DMS53 treated with DMSO at 0.1 percent for 48 hours (cell line): Measurements from ENCODE around the gene CALML3.
"Not testable (repeated sequence)": the region's sequence is repeated elsewhere in the genome, so short reads cannot be mapped to it uniquely, and the experiment has no call there.

Source experiments
- DNase-seq: peaks from one replicate; lab custom pipeline; 2025; ENCODE audit not compliant: unreplicated experiment; lab: John Stamatoyannopoulos, UW

CALML3 gene

DNA sequence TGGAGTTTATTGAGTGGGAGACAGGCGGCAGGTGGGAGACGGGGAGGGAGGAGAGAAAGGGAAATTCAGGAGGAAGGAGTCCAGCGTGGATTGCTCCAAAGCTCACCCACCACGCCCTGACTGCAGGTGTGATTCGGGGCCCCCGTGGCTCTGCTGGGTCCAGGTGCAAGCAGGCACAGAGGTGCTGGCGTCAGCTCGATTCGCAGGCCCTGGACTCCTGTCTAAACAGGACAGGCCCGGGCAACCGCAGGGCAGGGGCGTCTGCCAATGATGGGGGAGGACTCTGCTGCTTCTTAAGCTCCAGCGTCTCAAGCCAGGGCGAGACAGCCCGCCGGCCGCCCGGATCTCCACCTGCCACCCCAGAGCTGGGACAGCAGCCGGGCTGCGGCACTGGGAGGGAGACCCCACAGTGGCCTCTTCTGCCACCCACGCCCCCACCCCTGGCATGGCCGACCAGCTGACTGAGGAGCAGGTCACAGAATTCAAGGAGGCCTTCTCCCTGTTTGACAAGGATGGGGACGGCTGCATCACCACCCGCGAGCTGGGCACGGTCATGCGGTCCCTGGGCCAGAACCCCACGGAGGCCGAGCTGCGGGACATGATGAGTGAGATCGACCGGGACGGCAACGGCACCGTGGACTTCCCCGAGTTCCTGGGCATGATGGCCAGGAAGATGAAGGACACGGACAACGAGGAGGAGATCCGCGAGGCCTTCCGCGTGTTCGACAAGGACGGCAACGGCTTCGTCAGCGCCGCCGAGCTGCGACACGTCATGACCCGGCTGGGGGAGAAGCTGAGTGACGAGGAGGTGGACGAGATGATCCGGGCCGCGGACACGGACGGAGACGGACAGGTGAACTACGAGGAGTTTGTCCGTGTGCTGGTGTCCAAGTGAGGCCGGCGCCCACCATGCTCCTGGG lies at the start of gene CALML3:
CALML3 (plus strand) TSS at position 321 of the 920 bp plus-strand sequence; CDS start at position 446, 125 bp downstream.
- DNase-seq: peak; percentile 73

DNA sequence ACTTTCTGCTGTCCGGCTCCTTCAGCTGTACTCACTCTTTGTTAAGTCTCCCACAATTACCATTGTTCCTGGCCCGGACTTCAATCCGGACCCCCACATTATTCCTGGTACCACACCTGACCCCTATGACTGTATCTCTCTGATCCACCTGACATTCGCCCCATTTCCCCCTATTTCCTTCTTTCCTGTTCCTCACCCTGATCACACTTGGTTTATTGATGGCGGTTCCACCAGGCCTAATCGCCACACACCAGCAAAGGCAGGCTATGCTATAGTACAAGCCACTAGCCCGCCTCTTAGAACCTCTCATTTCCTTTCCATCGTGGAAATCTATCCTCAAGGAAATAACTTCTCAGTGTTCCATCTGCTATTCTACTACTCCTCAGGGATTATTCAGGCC lies 49.7 kb upstream of the CALML3 start:
- DNase-seq: not testable (repeated sequence)

- DNase-seq: not testable (repeated sequence)
Measured at GRCh38 chr10:5475974-5476807, 48.6 kb upstream of the CALML3 start.

DNA sequence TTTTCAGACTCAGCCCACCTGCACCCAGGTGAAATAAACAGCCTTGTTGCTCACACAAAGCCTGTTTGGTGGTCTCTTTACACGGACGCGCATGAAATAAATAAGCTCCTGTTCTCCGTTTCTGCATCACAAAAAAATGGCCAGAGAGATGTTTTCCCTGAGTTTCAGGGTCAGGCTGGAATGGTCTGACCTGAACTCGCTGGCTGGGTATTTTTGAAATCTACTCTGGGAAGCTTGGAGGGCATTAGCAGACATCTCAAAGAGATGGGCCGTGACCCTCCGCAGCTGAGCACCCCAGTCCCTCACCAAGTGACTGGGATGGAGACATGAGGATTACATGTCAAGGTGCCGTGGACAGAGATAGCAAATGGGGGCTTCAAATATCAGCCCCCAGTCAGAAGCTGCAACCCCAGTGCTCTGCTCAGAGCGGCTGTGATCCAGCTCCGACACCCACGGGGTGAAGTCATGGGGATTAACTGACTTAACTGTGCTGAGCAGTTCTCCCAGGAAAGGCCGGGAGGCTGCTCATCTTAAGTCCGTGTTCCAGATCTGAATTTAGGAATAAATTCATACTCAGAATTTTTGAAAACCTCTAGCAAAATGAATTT lies 47.7 kb upstream of the CALML3 start:
- no peak for DNase-seq

DNA sequence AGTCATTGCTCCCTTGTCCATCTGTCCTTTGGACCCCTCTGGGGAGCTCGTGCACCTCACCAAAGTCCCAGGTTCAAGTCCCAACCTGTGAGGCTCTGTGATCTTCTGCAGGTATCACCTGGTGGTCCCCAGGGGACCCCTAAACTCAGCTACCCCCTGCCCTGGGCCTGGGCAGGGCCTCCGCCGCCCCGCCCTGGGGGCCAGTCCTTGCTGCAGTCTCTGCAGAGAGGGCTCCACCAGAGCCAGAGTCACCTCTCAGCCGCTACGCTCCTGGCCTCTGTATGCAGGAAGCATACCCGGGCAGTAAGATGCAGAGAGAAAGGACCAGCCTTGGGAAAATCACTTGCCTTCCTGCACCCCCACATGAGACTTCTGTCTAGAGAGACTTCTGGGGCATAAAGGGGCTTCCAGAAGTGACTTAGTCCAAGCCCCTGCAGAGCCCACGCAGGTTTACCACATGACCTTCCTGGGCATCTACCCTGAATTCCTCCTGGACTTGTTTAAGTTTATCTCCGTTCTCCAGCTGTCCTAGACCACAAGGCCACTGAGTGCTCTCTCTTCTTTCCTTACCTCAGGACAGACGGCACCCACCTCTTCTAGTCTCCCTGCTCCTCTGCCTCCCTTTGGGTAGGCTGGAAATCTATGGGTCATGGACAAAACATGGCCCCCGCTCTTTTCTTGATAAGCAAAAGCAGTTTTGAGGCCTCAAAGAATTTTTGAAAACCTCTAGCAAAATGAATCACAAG lies 46.6 kb upstream of the CALML3 start:
- DNase-seq: no peak

GRCh38 chr10:5478694-5479305 lies 46.0 kb upstream of the CALML3 start:
- DNase-seq: no peak

- DNase-seq: no peak
Measured at GRCh38 chr10:5479481-5480161, 45.1 kb upstream of the CALML3 start.

- no peak for DNase-seq
Measured at GRCh38 chr10:5480162-5480941, 44.4 kb upstream of the CALML3 start.

DNA sequence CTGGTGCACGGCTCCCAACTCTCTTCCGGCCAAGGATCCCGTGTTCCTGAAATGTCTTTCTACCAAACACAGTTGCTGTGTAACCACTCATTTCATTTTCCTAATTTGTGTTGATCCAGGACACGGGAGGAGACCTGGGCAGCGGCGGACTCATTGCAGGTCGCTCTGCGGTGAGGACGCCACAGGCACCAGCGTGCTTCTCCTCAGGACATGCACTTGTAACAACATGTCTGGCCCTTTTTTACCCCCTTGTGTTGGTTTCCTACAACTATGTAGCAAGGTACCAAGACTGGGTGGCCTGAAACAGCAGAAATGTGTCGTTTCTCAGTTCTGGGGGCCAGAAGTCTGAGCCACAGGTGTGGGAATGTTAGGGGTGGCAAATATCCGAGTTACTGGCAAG lies 43.6 kb upstream of the CALML3 start:
- no peak for DNase-seq

DNA sequence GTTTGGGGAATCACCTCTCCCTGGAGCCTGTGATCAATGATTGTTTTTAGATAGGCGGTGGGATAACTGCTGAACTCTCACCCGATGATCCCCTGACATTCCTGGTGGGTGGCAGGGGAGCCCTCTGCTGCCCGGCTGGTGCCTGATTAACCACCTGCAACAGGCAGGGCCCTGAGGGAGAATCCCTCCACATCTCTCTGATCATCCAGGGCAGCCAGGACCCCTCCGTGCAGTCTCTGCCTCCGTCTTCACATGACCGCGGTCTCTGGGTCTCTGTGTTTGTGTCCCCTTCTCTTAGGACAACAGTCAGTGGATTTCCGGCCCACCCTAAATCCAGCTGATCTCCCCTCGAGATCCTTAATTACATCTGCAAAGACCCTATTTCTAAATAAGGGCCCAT lies 42.7 kb upstream of the CALML3 start:
- DNase-seq: no peak

DNA sequence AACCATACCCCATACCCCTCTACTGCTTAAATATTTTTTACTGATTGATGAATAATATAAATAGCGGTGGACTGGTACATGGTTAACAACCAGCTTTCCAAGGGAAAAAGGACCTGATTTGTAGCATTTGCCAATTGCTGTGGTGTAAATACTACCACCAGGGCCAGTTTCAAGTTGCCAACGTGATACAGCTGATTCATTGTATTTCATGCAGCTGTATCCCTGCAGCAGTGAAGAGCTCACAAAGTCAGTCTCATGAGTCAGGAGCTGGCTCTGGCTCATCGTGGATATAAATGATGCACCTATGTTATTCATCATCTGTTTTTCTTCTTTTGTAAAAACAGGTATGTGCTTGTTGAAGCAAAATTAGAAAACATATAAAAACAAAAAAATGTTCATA lies 40.6 kb upstream of the CALML3 start:
- DNase-seq: no peak

DNA sequence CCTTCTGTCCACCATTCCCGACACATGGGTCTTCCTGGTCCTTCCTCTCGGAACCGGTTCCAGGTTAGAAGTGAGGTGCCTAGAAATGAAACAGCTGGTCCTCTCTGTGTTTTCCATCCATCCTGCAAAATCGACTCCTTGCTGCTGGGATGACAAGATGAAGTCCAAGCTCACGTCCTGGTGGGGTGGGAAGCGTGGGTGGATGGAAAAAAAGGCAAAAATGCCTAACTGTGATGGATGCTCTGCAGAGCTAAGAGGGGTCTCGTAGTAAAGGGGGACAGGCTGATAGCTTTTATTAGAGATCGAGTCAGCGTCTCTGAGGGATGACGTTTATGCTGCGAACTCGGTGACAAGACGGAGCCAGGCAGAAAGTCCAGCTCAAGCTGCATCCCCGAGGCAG lies 39.5 kb upstream of the CALML3 start:
- DNase-seq: no peak

GRCh38 chr10:5485948-5486852 lies 38.6 kb upstream of the CALML3 start:
- no peak for DNase-seq

- no peak for DNase-seq
Measured at GRCh38 chr10:5486853-5487235, 37.9 kb upstream of the CALML3 start.

DNA sequence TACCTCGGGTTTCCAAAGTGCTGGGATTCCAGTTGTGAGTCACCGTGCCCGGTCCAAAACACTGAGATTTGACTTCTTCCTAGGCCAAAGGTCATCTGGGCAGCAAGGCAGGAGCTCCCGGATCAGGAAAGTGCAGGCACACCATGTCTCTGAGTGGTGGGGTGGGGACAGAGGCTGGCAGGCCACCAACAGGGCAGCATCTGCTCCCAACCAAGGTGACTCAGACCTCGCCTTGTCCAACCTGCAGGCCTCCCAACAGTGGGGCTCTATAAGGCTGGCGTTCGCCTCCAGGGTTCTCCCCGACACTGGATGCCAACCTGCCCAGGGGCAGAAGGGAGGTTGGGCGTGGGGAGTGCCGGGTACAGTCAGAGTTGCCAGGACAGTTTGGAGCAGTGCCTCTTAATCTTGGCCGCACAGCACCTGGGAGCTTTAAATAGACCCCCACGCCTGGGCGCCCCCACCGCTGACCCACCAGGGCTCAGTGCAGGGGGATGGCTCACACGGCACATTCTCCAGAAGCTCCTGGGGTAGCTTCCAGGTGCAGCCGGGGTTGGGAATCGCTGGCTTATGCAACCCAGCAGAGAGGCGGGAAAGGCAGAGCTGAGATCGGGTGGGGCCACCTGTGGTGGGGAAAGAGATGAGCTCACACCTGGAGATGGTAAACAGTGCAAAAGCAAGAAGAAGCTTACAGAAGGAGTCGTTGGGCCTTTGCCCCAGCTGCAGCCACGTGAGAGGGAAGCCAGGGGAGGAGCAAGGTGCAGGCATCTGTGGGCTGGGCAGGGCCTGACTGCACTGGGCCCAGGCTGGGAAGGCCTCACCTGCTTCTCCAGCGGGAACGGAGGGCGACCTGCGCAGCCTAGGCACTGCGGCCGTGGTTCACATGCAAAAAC lies 36.2 kb upstream of the CALML3 start:
- peak; percentile 97 for DNase-seq

DNA sequence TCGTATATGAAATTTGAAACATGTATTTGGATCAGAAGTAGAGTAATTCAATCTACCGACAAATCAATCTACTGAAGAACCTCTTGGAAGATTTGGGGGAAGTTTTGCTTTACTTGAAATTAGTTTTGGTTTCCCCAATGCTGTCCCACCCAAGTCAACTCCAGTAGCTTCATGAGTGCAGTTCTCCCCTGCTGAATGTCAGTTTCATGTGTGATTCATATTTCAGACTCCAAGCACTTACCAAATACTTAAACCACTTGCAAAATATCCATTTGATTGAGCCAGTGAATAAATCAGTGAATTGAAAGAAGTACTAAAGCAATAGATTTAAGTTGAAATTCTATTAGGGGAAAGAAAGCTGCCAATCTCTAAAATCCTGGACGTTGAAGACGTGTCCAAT lies 34.7 kb upstream of the CALML3 start:
- DNase-seq: no peak
